ENCODE data around the gene ADGRL3. TPM values are rescaled to one million over a fixed set of nuclear protein-coding genes. Genes with fewer than 3 reads are reported as not detected.

The ADGRL3 gene
- total and polyA plus RNA-seq, 4 donors = 0.07 to 1.7 (median 0.82) TPM

DNA sequence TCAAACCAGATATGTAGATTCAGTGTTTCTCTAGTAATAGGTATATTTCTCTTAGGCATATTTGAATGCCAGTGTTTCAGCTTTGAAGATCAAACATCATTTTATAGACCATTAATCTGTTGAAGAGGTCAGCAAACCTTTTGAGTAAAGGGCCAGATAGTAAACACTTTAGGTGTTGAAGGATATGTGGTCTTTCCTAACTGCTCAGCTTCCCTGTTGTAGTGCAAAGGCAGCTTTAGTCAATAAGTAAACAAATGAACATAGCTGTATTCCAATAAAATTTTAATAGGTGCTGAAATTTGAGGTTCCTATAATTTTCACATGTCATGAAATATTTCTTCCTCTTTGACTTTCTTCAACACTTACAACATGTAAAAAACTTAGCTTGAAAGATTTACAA, 201.6 kb downstream of the ADGRL3 start:
- TF ChIP-seq MAX (IDR thresholded peaks at IDR 0.05) (no peak), CTCF (IDR thresholded peaks at IDR 0.05; ENCODE audit: low read depth, low read length, missing input control) (no peak), NR2F2 (IDR thresholded peaks at IDR 0.05) (no peak), SP1 (IDR thresholded peaks at IDR 0.05) (no peak), FOXA2 (IDR thresholded peaks at IDR 0.05) (no peak), RXRA (IDR thresholded peaks at IDR 0.05) (no peak), EGR1 (IDR thresholded peaks at IDR 0.05; ENCODE audit: low read depth in 2 of 2) (no peak), GABPA (IDR thresholded peaks at IDR 0.05 in 1 of 2, conservative IDR thresholded peaks at IDR 0.05 in 1 of 2) (no peak)
- TF ChIP-seq, protein P1, sequence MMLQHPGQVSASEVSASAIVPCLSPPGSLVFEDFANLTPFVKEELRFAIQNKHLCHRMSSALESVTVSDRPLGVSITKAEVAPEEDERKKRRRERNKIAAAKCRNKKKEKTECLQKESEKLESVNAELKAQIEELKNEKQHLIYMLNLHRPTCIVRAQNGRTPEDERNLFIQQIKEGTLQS (IDR thresholded peaks at IDR 0.05) = no peak

GRCh38 chr4:61405307-61405706, 205.2 kb downstream of the ADGRL3 start:
- Histone ChIP-seq H3K9me3 (ENCODE audit: control insufficient read depth in 4 of 4, low read length in 3 of 4) (no peaks in the 10 kb centered on the region), H3K4me3 (ENCODE audit: low read depth in 1 of 3, low read length in 3 of 3) (no peak overlapping the region), H3K4me1 (ENCODE audit: control insufficient read depth in 4 of 4, insufficient read depth in 4 of 4, low read length in 3 of 4) (no peaks in the 10 kb centered on the region), H3K36me3 (ENCODE audit: control insufficient read depth in 4 of 4, insufficient read depth in 3 of 4, low read depth in 1 of 4, low read length in 3 of 4) (no peaks in the 10 kb centered on the region), H3K27ac (ENCODE audit: low read depth in 1 of 2, low read length in 2 of 2) (no peak overlapping the region), H3K27me3 (ENCODE audit: control insufficient read depth in 4 of 4, insufficient read depth in 4 of 4, low read length in 3 of 4) (no peaks in the 10 kb centered on the region), H3K9ac (ENCODE audit: low read depth in 1 of 2, low read length in 2 of 2) (no peak overlapping the region)
- WGBS = 78% methylated on average over 1 of the region's 1 CpG
- TF ChIP-seq, protein P1 (IDR thresholded peaks at IDR 0.05) = no peak
- no peak for TF ChIP-seq YY1 (IDR thresholded peaks at IDR 0.05)
- no peak for TF ChIP-seq JUND (IDR thresholded peaks at IDR 0.05)
- no peak for TF ChIP-seq RXRA (IDR thresholded peaks at IDR 0.05)
- TF ChIP-seq TAF1 (conservative IDR thresholded peaks at IDR 0.05) = no peak
- no peak for TF ChIP-seq MAX (IDR thresholded peaks at IDR 0.05)
- TF ChIP-seq GABPA (IDR thresholded peaks at IDR 0.05 in 1 of 2, conservative IDR thresholded peaks at IDR 0.05 in 1 of 2) = no peak
- TF ChIP-seq EGR1 (IDR thresholded peaks at IDR 0.05; ENCODE audit: low read depth in 2 of 2) = no peak
- TF ChIP-seq, protein P2, sequence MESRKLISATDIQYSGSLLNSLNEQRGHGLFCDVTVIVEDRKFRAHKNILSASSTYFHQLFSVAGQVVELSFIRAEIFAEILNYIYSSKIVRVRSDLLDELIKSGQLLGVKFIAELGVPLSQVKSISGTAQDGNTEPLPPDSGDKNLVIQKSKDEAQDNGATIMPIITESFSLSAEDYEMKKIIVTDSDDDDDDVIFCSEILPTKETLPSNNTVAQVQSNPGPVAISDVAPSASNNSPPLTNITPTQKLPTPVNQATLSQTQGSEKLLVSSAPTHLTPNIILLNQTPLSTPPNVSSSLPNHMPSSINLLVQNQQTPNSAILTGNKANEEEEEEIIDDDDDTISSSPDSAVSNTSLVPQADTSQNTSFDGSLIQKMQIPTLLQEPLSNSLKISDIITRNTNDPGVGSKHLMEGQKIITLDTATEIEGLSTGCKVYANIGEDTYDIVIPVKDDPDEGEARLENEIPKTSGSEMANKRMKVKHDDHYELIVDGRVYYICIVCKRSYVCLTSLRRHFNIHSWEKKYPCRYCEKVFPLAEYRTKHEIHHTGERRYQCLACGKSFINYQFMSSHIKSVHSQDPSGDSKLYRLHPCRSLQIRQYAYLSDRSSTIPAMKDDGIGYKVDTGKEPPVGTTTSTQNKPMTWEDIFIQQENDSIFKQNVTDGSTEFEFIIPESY (IDR thresholded peaks at IDR 0.05) = no peak
- no peak for DNase-seq (ENCODE audit: low spot score)

More for the DNA sequence above, 201.6 kb downstream of the ADGRL3 start:
- no peak overlapping the region for H3K27ac ChIP-seq (ENCODE audit: low read depth in 1 of 2, low read length in 2 of 2)
- DNase-seq (ENCODE audit: low spot score) = no peak
- no peaks in the 10 kb centered on the region for H3K36me3 ChIP-seq (ENCODE audit: control insufficient read depth in 4 of 4, insufficient read depth in 3 of 4, low read depth in 1 of 4, low read length in 3 of 4)
- no peaks in the 10 kb centered on the region for H3K4me1 ChIP-seq (ENCODE audit: control insufficient read depth in 4 of 4, insufficient read depth in 4 of 4, low read length in 3 of 4)
- no peaks in the 10 kb centered on the region for H3K9me3 ChIP-seq (ENCODE audit: control insufficient read depth in 4 of 4, low read length in 3 of 4)
- H3K9ac ChIP-seq (ENCODE audit: low read depth in 1 of 2, low read length in 2 of 2) = no peak overlapping the region
- H3K4me3 ChIP-seq (ENCODE audit: low read depth in 1 of 3, low read length in 3 of 3) = no peak overlapping the region
- no peaks in the 10 kb centered on the region for H3K27me3 ChIP-seq (ENCODE audit: control insufficient read depth in 4 of 4, insufficient read depth in 4 of 4, low read length in 3 of 4)

GRCh38 chr4:61406677-61407076, 206.6 kb downstream of the ADGRL3 start:
- H3K27me3 ChIP-seq (ENCODE audit: control insufficient read depth in 4 of 4, insufficient read depth in 4 of 4, low read length in 3 of 4) = no peaks in the 10 kb centered on the region
- no peaks in the 10 kb centered on the region for H3K4me1 ChIP-seq (ENCODE audit: control insufficient read depth in 4 of 4, insufficient read depth in 4 of 4, low read length in 3 of 4)
- 58% methylated on average over 2 of the region's 2 CpGs for WGBS
- no peaks in the 10 kb centered on the region for H3K36me3 ChIP-seq (ENCODE audit: control insufficient read depth in 4 of 4, insufficient read depth in 3 of 4, low read depth in 1 of 4, low read length in 3 of 4)
- no peaks in the 10 kb centered on the region for H3K9me3 ChIP-seq (ENCODE audit: control insufficient read depth in 4 of 4, low read length in 3 of 4)
- H3K9ac ChIP-seq (ENCODE audit: low read depth in 1 of 2, low read length in 2 of 2) = no peak overlapping the region
- no peak for DNase-seq (ENCODE audit: low spot score)
- no peak overlapping the region for H3K4me3 ChIP-seq (ENCODE audit: low read depth in 1 of 3, low read length in 3 of 3)
- no peak overlapping the region for H3K27ac ChIP-seq (ENCODE audit: low read depth in 1 of 2, low read length in 2 of 2)
- TF ChIP-seq, protein P1 (IDR thresholded peaks at IDR 0.05) = no peak
- TF ChIP-seq NR2F2 (IDR thresholded peaks at IDR 0.05) (no peak), HNF4G (IDR thresholded peaks at IDR 0.05) (no peak), GABPA (IDR thresholded peaks at IDR 0.05 in 1 of 2, conservative IDR thresholded peaks at IDR 0.05 in 1 of 2) (no peak), CTCF (IDR thresholded peaks at IDR 0.05; ENCODE audit: low read depth, low read length, missing input control) (no peak), YY1 (IDR thresholded peaks at IDR 0.05) (no peak), EGR1 (IDR thresholded peaks at IDR 0.05; ENCODE audit: low read depth in 2 of 2) (no peak)
- TF ChIP-seq, protein P2 (IDR thresholded peaks at IDR 0.05) = no peak

All from liver (tissue), 9 donors.